Measurements from ENCODE around the gene SLC26A11. TPM values are rescaled to one million over a fixed set of nuclear protein-coding genes. Genes with fewer than 3 reads are reported as not detected.

SLC26A11 gene
- polyA plus RNA-seq, 2 of the 4 experiments (the other 2 are of a cell fraction): 8.3 to 13.7 TPM

GRCh38 chr17:80268427-80268826, 48.2 kb downstream of the SLC26A11 start:
- ChIA-PET CTCF (no interaction called here), POLR2A (no interaction called here)
- 77% methylated on average over 4 of the region's 4 CpGs for WGBS (ENCODE audit: missing lambda C conversion rate)
- DNase-seq (ENCODE audit: low read depth in 1 of 2, low spot score in 1 of 2) (no peak), ATAC-seq (no peak), FAIRE-seq (no peak)
- no peak for TF ChIP-seq CBX2 (IDR thresholded peaks at IDR 0.05; ENCODE audit: borderline replicate concordance, low read depth)
- TF ChIP-seq CHD4 (IDR thresholded peaks at IDR 0.05; ENCODE audit: borderline replicate concordance): no peak
- no peak for TF ChIP-seq ZNF302 (CRISPR knock-in tag; IDR thresholded peaks at IDR 0.05)
- TF ChIP-seq, protein P1, sequence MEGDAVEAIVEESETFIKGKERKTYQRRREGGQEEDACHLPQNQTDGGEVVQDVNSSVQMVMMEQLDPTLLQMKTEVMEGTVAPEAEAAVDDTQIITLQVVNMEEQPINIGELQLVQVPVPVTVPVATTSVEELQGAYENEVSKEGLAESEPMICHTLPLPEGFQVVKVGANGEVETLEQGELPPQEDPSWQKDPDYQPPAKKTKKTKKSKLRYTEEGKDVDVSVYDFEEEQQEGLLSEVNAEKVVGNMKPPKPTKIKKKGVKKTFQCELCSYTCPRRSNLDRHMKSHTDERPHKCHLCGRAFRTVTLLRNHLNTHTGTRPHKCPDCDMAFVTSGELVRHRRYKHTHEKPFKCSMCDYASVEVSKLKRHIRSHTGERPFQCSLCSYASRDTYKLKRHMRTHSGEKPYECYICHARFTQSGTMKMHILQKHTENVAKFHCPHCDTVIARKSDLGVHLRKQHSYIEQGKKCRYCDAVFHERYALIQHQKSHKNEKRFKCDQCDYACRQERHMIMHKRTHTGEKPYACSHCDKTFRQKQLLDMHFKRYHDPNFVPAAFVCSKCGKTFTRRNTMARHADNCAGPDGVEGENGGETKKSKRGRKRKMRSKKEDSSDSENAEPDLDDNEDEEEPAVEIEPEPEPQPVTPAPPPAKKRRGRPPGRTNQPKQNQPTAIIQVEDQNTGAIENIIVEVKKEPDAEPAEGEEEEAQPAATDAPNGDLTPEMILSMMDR (IDR thresholded peaks at IDR 0.05): no peak
- TF ChIP-seq BHLHE40 (IDR thresholded peaks at IDR 0.05; ENCODE audit: low read depth, low read length): no peak
- no peak for TF ChIP-seq FOXS1 (CRISPR knock-in tag; IDR thresholded peaks at IDR 0.05)
- TF ChIP-seq, protein P2, sequence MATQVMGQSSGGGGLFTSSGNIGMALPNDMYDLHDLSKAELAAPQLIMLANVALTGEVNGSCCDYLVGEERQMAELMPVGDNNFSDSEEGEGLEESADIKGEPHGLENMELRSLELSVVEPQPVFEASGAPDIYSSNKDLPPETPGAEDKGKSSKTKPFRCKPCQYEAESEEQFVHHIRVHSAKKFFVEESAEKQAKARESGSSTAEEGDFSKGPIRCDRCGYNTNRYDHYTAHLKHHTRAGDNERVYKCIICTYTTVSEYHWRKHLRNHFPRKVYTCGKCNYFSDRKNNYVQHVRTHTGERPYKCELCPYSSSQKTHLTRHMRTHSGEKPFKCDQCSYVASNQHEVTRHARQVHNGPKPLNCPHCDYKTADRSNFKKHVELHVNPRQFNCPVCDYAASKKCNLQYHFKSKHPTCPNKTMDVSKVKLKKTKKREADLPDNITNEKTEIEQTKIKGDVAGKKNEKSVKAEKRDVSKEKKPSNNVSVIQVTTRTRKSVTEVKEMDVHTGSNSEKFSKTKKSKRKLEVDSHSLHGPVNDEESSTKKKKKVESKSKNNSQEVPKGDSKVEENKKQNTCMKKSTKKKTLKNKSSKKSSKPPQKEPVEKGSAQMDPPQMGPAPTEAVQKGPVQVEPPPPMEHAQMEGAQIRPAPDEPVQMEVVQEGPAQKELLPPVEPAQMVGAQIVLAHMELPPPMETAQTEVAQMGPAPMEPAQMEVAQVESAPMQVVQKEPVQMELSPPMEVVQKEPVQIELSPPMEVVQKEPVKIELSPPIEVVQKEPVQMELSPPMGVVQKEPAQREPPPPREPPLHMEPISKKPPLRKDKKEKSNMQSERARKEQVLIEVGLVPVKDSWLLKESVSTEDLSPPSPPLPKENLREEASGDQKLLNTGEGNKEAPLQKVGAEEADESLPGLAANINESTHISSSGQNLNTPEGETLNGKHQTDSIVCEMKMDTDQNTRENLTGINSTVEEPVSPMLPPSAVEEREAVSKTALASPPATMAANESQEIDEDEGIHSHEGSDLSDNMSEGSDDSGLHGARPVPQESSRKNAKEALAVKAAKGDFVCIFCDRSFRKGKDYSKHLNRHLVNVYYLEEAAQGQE (IDR thresholded peaks at IDR 0.05): no peak
- TF ChIP-seq POLR2AphosphoS2 (conservative IDR thresholded peaks at IDR 0.05; ENCODE audit: low read length): no peak
- TF ChIP-seq PHF8 (IDR thresholded peaks at IDR 0.05; ENCODE audit: borderline replicate concordance, low read depth): no peak
- Histone ChIP-seq H3K4me1 (peaks cover 9% of the 10 kb centered on the region), H3K4me2 (no peak overlapping the region), H3K27ac (no peak overlapping the region), H3K9me3 (0 out of 3 replicates have a peak, but pooled peaks cover 2% of the 10 kb centered on the region), H3K4me3 (no peak overlapping the region)

DNA sequence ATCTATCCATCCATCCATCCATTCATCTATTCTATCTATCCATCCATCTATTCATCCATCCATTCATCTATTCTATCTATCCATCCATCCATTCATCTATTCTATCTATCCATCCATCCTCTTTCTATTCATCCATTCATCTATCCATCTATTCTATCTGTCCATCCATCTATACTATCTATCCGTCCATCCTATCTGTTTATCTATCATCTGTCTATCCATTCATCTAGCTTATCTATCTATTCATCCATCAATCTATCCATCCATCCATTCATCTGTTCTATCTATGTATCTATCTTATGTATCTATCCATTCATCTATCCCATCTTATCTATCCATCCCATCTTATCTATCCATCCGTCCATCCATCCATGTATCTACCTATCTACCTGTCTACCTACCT, 49.2 kb downstream of the SLC26A11 start:
- DNase-seq (ENCODE audit: low read depth in 1 of 2, low spot score in 1 of 2): no peak
- no peak for ATAC-seq
- H3K9me3 ChIP-seq: 0 out of 3 replicates have a peak, but pooled peaks cover 2% of the 10 kb centered on the region
- no peak overlapping the region for H3K27ac ChIP-seq
- no peak for FAIRE-seq
- H3K4me2 ChIP-seq: no peak overlapping the region
- WGBS (ENCODE audit: missing lambda C conversion rate): 89% methylated on average over 2 of the region's 2 CpGs
- H3K4me1 ChIP-seq: no peaks in the 10 kb centered on the region
- TF ChIP-seq ESRRA (IDR thresholded peaks at IDR 0.05; ENCODE audit: borderline replicate concordance, low read length) (no peak), PHF8 (IDR thresholded peaks at IDR 0.05; ENCODE audit: borderline replicate concordance, low read depth) (no peak), RNF2 (IDR thresholded peaks at IDR 0.05; ENCODE audit: borderline replicate concordance, low read depth) (no peak), NPAS2 (CRISPR knock-in tag; IDR thresholded peaks at IDR 0.05; ENCODE audit: borderline replicate concordance) (no peak), NFE2L2 (conservative IDR thresholded peaks at IDR 0.05; ENCODE audit: low read length) (no peak), PBX3 (IDR thresholded peaks at IDR 0.05) (no peak), GATA3 (IDR thresholded peaks at IDR 0.05; ENCODE audit: borderline replicate concordance) (no peak), SMC3 (IDR thresholded peaks at IDR 0.05) (no peak), RCOR1 (IDR thresholded peaks at IDR 0.05; ENCODE audit: low read depth, low read length) (no peak)
- TF ChIP-seq, protein P3, sequence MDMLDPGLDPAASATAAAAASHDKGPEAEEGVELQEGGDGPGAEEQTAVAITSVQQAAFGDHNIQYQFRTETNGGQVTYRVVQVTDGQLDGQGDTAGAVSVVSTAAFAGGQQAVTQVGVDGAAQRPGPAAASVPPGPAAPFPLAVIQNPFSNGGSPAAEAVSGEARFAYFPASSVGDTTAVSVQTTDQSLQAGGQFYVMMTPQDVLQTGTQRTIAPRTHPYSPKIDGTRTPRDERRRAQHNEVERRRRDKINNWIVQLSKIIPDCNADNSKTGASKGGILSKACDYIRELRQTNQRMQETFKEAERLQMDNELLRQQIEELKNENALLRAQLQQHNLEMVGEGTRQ (IDR thresholded peaks at IDR 0.05): no peak
- H3K4me3 ChIP-seq: no peak overlapping the region
- CTCF ChIA-PET: interaction anchor here (0.5 to 1.7 kb wide), 2 partner anchors 39 to 73 kb away, joined by 4 to 5 read pairs; no protein-coding TSS in a partner anchor
- POLR2A ChIA-PET: interaction anchor here (1.5 kb wide), 1 partner anchor 9 kb away, joined by 5 read pairs; the partner anchor contains the start of gene RNF213

Data from A549 (cell line).